ENCODE data around the gene OR52L1. TPM values are rescaled to one million over a fixed set of nuclear protein-coding genes. Genes with fewer than 3 reads are reported as not detected.
"Not testable (repeated sequence)": the region's sequence is repeated elsewhere in the genome, so short reads cannot be mapped to it uniquely, and the experiment has no call there.

The OR52L1 gene
- total RNA-seq, 1 experiment from 2014 or later, result not detected

DNA sequence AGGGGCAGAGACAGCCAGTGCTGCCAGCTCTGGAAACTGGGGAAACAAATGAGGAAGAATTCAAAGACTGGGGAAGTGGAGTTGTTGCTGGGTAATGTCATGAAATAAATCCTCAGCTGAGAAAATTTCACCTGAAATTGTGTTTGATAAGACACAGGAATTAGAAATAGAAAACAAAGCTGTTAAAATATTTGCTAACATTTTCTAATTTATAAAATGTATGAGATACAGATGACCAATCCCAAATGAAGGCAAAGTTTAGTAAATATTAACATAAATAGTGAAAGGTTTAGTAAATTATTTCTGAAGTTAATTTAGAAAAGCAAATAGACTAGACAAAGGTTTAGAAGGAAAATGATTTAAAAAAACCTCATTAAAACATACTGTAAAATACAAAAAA lies 18.4 kb downstream of the OR52L1 start, which contains the start of gene OR56A5:
OR56A5 (minus strand) TSS at position 101 of the 400 bp plus-strand sequence; CDS start at position 101, 0 bp downstream.
- Histone ChIP-seq H3K36me3 (ENCODE audit: insufficient read depth, low read length) (no peaks in the 10 kb centered on the region), H3K9me3 (ENCODE audit: low read length) (peaks cover 2% of the 10 kb centered on the region; the same call in 1 of the 2 replicates), H3K27me3 (ENCODE audit: low read length) (no peaks in the 10 kb centered on the region), H2AFZ (ENCODE audit: low read length) (no peak within 1 kb of the TSS), H3K4me3 (ENCODE audit: low read length) (no peak within 1 kb of the TSS), H4K20me1 (ENCODE audit: insufficient read depth, low read depth, low read length) (no peaks in the 10 kb centered on the region), H3K4me2 (ENCODE audit: low read depth, low read length, poor library complexity, severe bottlenecking) (no peak within 1 kb of the TSS), H3K4me1 (ENCODE audit: low read length) (no peaks in the 10 kb centered on the region), H3K9ac (ENCODE audit: low read length) (no peak within 1 kb of the TSS), H3K27ac (ENCODE audit: low read length) (no peak within 1 kb of the TSS), H3K9me2 (replicated peaks; ENCODE audit: insufficient read depth, low read length) (no peaks in the 10 kb centered on the region), H3K79me2 (ENCODE audit: low read length) (no peaks in the 10 kb centered on the region)
- DNase-seq, result no peak

DNA sequence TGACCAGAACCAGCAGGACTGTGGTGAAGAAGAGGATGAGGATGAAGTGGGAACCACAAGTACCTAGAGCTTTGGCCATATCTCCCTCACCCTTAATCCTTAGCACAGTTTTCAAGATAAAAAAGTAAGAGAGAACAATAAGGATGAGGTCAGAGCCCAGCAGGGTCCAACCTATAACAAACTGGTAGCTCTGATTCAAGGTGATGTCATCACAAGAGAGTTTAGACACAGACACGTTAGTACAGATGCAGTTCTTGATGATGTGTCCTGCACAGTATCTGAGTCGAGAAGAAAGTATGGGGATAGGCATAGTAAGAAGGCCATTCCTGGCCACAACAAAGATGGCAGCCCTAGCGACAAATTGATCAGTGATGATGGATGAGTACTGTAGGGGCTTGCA lies 19.1 kb downstream of the OR52L1 start:
- Histone ChIP-seq H4K20me1 (ENCODE audit: insufficient read depth, low read depth, low read length) (no peaks in the 10 kb centered on the region), H2AFZ (ENCODE audit: low read length) (no peak overlapping the region), H3K79me2 (ENCODE audit: low read length) (no peaks in the 10 kb centered on the region), H3K9ac (ENCODE audit: low read length) (no peak overlapping the region), H3K36me3 (ENCODE audit: insufficient read depth, low read length) (no peaks in the 10 kb centered on the region), H3K4me3 (ENCODE audit: low read length) (no peak overlapping the region), H3K27ac (ENCODE audit: low read length) (no peak overlapping the region), H3K9me2 (replicated peaks; ENCODE audit: insufficient read depth, low read length) (no peaks in the 10 kb centered on the region), H3K27me3 (ENCODE audit: low read length) (no peaks in the 10 kb centered on the region), H3K9me3 (ENCODE audit: low read length) (peaks cover 4% of the 10 kb centered on the region; the same call in 1 of the 2 replicates), H3K4me2 (ENCODE audit: low read depth, low read length, poor library complexity, severe bottlenecking) (no peak overlapping the region), H3K4me1 (ENCODE audit: low read length) (no peaks in the 10 kb centered on the region)
- DNase-seq, result no peak

DNA sequence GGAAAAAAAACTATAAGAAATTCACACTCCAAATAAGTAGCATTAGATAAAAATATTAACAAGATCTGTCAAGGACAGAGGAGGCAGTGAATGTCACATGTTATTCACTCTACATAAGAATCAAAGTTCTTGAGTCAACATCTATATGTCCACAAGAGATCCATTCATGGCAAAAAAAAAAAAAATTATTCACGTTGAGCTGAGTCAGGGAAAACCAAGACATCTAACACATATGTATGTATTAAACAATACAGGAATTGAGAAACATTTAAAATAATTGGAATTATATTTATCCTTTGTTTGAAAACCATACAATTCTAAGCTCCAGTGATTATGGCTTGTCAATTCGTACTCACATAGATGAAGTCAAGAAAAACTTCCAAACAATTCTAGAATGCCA lies 19.8 kb downstream of the OR52L1 start:
- no peaks in the 10 kb centered on the region for H3K79me2 ChIP-seq (ENCODE audit: low read length)
- H3K4me3 ChIP-seq (ENCODE audit: low read length), result no peak overlapping the region
- no peaks in the 10 kb centered on the region for H3K4me1 ChIP-seq (ENCODE audit: low read length)
- H3K27me3 ChIP-seq (ENCODE audit: low read length), result no peaks in the 10 kb centered on the region
- no peak overlapping the region for H3K4me2 ChIP-seq (ENCODE audit: low read depth, low read length, poor library complexity, severe bottlenecking)
- H4K20me1 ChIP-seq (ENCODE audit: insufficient read depth, low read depth, low read length), result no peaks in the 10 kb centered on the region
- H3K9me2 ChIP-seq (replicated peaks; ENCODE audit: insufficient read depth, low read length), result no peaks in the 10 kb centered on the region
- H3K9me3 ChIP-seq (ENCODE audit: low read length), result peaks cover 4% of the 10 kb centered on the region; the same call in 1 of the 2 replicates
- no peak overlapping the region for H2AFZ ChIP-seq (ENCODE audit: low read length)
- H3K27ac ChIP-seq (ENCODE audit: low read length), result no peak overlapping the region
- no peak for DNase-seq
- no peaks in the 10 kb centered on the region for H3K36me3 ChIP-seq (ENCODE audit: insufficient read depth, low read length)
- H3K9ac ChIP-seq (ENCODE audit: low read length), result no peak overlapping the region

DNA sequence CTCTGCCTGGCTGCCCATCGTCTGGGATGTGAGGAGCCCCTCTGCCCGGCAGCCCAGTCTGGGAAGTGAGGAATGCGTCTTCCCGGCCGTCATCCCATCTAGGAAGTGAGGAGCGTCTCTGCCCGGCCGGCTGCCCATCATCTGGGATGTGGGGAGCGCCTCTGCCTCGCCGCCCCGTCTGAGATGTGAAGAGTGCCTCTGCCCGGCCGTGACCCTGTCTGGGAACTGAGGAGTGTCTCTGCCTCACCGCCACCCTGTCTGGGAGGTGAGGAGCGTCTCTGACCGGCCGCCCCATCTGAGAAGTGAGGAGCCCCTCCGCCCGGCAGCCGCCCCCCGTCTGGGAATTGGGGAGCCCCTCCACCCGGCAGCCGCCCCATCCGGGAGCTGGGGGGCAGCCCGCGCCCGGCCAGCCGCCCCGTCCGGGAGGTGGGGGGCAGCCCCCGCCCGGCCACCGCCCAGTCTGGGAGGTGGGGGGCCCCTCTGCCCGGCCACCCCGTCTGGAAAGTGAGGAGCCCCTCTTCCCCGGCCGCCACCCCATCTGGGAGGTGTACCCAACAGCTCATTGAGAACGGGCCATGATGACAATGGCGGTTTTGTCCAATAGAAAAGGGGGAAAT lies 26.0 kb downstream of the OR52L1 start:
- H3K4me2 ChIP-seq (ENCODE audit: low read depth, low read length, poor library complexity, severe bottlenecking); H3K9me2 ChIP-seq (replicated peaks; ENCODE audit: insufficient read depth, low read length); H3K4me1 ChIP-seq (ENCODE audit: low read length); H3K27me3 ChIP-seq (ENCODE audit: low read length); DNase-seq; H3K9me3 ChIP-seq (ENCODE audit: low read length); H4K20me1 ChIP-seq (ENCODE audit: insufficient read depth, low read depth, low read length); H3K79me2 ChIP-seq (ENCODE audit: low read length); H3K27ac ChIP-seq (ENCODE audit: low read length); H3K4me3 ChIP-seq (ENCODE audit: low read length); H3K36me3 ChIP-seq (ENCODE audit: insufficient read depth, low read length); H2AFZ ChIP-seq (ENCODE audit: low read length); H3K9ac ChIP-seq (ENCODE audit: low read length): not testable (repeated sequence)

DNA sequence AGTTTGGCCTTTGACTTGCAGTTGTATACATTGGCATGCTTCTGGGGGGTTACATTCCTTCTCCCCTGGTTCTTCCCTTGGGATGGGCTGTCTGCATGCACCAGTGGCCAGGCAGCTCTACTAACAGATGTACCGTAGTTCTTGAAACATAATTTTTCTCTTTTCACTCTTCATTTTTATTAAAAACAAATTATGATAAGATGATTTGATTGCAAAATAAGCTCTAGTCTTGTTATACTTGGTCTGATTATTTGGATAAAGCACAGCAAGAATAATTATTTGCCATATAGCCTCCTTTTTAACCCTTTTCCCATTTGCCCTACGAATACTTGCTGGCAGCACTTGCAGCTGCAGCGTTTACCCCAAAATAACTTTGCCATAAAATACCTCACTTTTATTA lies 31.2 kb downstream of the OR52L1 start:
- Histone ChIP-seq H3K4me3 (ENCODE audit: low read length) (no peak overlapping the region), H3K9ac (ENCODE audit: low read length) (no peak overlapping the region), H3K27ac (ENCODE audit: low read length) (no peak overlapping the region), H3K36me3 (ENCODE audit: insufficient read depth, low read length) (no peaks in the 10 kb centered on the region), H3K9me2 (replicated peaks; ENCODE audit: insufficient read depth, low read length) (no peaks in the 10 kb centered on the region), H2AFZ (ENCODE audit: low read length) (no peak overlapping the region), H3K4me2 (ENCODE audit: low read depth, low read length, poor library complexity, severe bottlenecking) (no peak overlapping the region), H3K27me3 (ENCODE audit: low read length) (0 out of 2 replicates have a peak, but pooled peaks cover 2% of the 10 kb centered on the region), H3K9me3 (ENCODE audit: low read length) (no peaks in the 10 kb centered on the region), H3K4me1 (ENCODE audit: low read length) (no peaks in the 10 kb centered on the region), H4K20me1 (ENCODE audit: insufficient read depth, low read depth, low read length) (no peaks in the 10 kb centered on the region), H3K79me2 (ENCODE audit: low read length) (no peaks in the 10 kb centered on the region)
- DNase-seq, result no peak

DNA sequence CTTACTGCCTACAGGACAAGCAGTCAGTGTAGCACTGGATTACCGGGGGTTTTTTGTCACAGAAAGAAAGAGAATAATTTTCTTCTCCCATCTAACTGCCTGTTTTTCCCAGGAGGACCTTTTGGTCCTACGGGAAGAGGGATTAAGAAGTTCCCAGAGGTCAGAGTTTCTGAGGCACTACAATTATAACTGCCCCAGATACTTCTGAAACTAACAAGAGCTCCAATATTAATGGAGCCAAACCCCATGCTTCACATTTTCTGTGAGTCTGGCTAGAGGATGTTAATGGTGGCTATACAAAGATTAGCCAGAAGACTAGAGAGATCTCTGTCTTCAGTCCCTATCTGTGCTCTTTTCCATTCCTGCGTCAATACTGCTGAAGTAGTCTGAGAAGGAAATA lies 44.8 kb downstream of the OR52L1 start, which contains the start of gene OR56A3:
OR56A3 (plus strand) TSS at position 301 of the 400 bp plus-strand sequence. CDS start 5,096 bp downstream, outside the sequence.
- Histone ChIP-seq H3K9ac (ENCODE audit: low read length) (no peak within 1 kb of the TSS), H2AFZ (ENCODE audit: low read length) (no peak within 1 kb of the TSS)

DNA sequence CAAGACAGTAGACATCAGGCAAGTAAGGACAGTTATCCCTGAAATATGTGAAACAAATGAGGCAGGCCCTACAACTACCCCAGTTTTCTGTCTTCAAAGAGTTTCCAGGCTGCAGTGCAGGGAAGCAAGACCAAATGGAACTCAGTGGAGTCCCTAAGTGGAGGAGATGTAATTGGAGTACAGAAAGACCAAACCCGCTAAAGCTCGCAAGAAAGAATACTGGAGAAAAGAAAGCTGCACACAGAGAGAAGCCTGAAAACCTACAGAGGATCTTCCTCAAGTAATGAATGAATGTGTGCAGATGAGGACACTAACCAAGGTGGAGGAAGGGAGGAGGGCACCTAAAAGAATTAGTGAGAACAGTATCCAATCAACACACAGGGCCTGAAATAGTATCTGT lies 46.0 kb downstream of the OR52L1 start:
- Histone ChIP-seq H3K4me1 (ENCODE audit: low read length) (no peaks in the 10 kb centered on the region), H2AFZ (ENCODE audit: low read length) (no peak overlapping the region), H3K9me3 (ENCODE audit: low read length) (no peaks in the 10 kb centered on the region), H4K20me1 (ENCODE audit: insufficient read depth, low read depth, low read length) (no peaks in the 10 kb centered on the region), H3K9ac (ENCODE audit: low read length) (no peak overlapping the region), H3K9me2 (replicated peaks; ENCODE audit: insufficient read depth, low read length) (no peaks in the 10 kb centered on the region), H3K27me3 (ENCODE audit: low read length) (no peaks in the 10 kb centered on the region), H3K4me2 (ENCODE audit: low read depth, low read length, poor library complexity, severe bottlenecking) (no peak overlapping the region), H3K36me3 (ENCODE audit: insufficient read depth, low read length) (no peaks in the 10 kb centered on the region), H3K79me2 (ENCODE audit: low read length) (no peaks in the 10 kb centered on the region), H3K27ac (ENCODE audit: low read length) (no peak overlapping the region), H3K4me3 (ENCODE audit: low read length) (no peak overlapping the region)
- DNase-seq, result no peak

More for the DNA sequence above, 44.8 kb downstream of the OR52L1 start, which contains the start of gene OR56A3:
- no peaks in the 10 kb centered on the region for H3K79me2 ChIP-seq (ENCODE audit: low read length)
- no peaks in the 10 kb centered on the region for H3K4me1 ChIP-seq (ENCODE audit: low read length)
- no peaks in the 10 kb centered on the region for H3K27me3 ChIP-seq (ENCODE audit: low read length)
- no peaks in the 10 kb centered on the region for H3K36me3 ChIP-seq (ENCODE audit: insufficient read depth, low read length)
- no peak for DNase-seq
- H3K27ac ChIP-seq (ENCODE audit: low read length), result no peak within 1 kb of the TSS
- no peak within 1 kb of the TSS for H3K4me3 ChIP-seq (ENCODE audit: low read length)
- H3K9me3 ChIP-seq (ENCODE audit: low read length), result no peaks in the 10 kb centered on the region
- H4K20me1 ChIP-seq (ENCODE audit: insufficient read depth, low read depth, low read length), result no peaks in the 10 kb centered on the region
- no peaks in the 10 kb centered on the region for H3K9me2 ChIP-seq (replicated peaks; ENCODE audit: insufficient read depth, low read length)
- no peak within 1 kb of the TSS for H3K4me2 ChIP-seq (ENCODE audit: low read depth, low read length, poor library complexity, severe bottlenecking)

DNA sequence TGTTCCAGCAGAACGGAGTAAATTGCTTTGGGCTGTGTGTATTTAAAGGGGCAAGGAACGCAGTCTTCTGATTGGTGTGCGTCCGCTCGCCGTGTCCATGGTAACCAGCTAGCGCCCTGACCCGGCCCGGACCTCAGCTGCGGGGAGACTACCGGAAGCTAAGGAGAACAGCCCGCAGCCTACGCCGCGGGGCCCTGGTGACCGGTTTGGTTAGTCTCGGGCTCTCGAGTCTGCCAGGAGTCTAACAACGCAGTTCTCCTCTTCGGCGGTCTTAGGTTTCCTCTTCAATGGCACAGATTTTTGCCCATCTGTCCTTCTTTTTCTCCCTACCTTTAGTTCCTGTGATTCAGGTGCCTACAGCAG lies 48.2 kb downstream of the OR52L1 start:
- Histone ChIP-seq H3K27ac (ENCODE audit: low read length) (no peak overlapping the region), H3K9me2 (replicated peaks; ENCODE audit: insufficient read depth, low read length) (no peaks in the 10 kb centered on the region), H3K4me1 (ENCODE audit: low read length) (no peaks in the 10 kb centered on the region), H4K20me1 (ENCODE audit: insufficient read depth, low read depth, low read length) (no peaks in the 10 kb centered on the region), H3K27me3 (ENCODE audit: low read length) (no peaks in the 10 kb centered on the region), H3K4me2 (ENCODE audit: low read depth, low read length, poor library complexity, severe bottlenecking) (no peak overlapping the region), H2AFZ (ENCODE audit: low read length) (no peak overlapping the region), H3K9ac (ENCODE audit: low read length) (no peak overlapping the region), H3K9me3 (ENCODE audit: low read length) (no peaks in the 10 kb centered on the region), H3K79me2 (ENCODE audit: low read length) (no peaks in the 10 kb centered on the region), H3K4me3 (ENCODE audit: low read length) (no peak overlapping the region), H3K36me3 (ENCODE audit: insufficient read depth, low read length) (no peaks in the 10 kb centered on the region)
- DNase-seq, result no peak
